ENCODE results near the gene TRIM3. TPM values are rescaled to one million over a fixed set of nuclear protein-coding genes. Genes with fewer than 3 reads are reported as not detected.
A peak's percentile ranks its signal among the peaks of the same experiment; 100 is the strongest.
"Not testable (repeated sequence)": the region's sequence is repeated elsewhere in the genome, so short reads cannot be mapped to it uniquely, and the experiment has no call there.

TRIM3 gene
- total RNA-seq (2012; rRNA removed), result 12.7 and 13.8 TPM in 2 replicates

DNA sequence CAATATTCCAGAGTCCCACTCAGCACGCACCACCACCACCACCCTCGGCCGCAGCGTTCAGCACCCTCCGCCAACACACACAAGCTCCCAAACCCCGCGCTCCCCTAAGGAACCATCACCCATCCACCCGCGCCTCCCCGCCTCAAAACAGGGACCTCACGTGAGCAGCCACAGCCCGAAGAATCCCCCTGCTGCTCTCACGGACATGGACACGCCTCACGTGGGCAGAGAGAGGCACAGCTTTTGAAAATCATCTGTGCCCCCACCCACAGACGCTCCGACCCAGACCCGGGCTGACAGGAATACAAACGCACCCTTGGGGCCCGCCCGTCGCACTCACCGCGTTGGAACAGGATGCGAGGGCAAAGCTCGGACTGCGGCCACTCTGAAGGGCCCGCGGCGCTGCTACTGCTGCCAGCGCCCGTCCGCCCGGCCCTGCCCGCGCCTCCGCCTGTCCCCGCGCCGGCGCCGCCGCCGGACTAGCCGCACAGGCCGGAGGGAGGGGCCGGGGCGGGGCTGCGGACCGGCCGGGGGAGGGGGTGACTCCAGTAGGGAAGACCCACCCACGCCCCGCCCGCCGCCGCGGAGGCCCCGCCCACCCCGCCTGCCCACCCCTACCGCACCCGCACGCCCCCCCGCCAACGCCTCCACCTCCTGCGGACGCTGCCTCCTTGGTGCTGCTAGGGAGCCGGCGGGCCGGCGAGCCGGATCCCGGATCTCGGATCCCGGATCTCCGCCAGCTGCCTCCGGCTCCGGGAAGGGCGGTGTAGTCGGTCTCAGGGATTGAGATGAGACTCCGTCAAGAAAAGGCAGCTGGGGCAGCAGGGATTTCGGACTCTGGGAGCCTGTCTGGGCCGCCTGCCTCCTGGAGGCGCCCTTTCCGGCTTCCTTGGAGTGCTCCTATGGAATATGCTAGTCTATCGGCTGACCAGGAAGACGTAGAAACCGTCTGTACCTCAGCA, at the start of gene TRIM3:
TSS of gene TRIM3 (minus strand) at position 491 of the 962 bp plus-strand sequence. CDS start 8,246 bp downstream, outside the sequence.
- no peaks in the 10 kb centered on the region for H3K27me3 ChIP-seq (ENCODE audit: control insufficient read depth, insufficient read depth, low read length)
- peak within 1 kb of the TSS; percentile 91 for H3K4me3 ChIP-seq (ENCODE audit: low read length)
- H3K9ac ChIP-seq (ENCODE audit: low read depth, low read length), result peak within 1 kb of the TSS; percentile 88
- H3K9me3 ChIP-seq (replicated peaks; ENCODE audit: low read length), result no peaks in the 10 kb centered on the region
- H3K36me3 ChIP-seq (ENCODE audit: insufficient read depth, low read length), result peaks cover 22% of the 10 kb centered on the region
- H3K4me1 ChIP-seq (ENCODE audit: control insufficient read depth, insufficient read depth, low read length), result peaks cover 25% of the 10 kb centered on the region
- peak within 1 kb of the TSS; percentile 97 for H3K4me2 ChIP-seq (ENCODE audit: low read length)

DNA sequence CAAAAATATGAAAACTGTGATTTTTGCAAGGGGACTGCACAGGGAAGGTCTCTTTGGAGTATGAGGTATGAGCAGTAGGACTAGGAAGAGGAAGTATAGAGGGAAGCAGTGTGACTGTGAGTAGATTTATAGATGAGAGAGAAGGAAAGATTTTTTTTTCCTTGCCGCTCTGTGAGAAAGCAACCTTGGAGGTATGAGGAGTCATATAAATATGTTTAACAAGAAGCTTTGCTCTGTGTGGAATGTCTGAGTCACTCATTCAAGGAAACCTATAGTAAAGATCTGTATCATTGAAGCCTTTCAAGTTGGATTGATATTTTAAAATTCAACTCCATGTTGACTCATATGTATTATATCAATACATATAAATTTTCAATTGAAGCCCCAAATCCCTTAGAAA, 49.5 kb upstream of the TRIM3 start:
- Histone ChIP-seq H3K27me3 (ENCODE audit: control insufficient read depth, insufficient read depth, low read length) (no peaks in the 10 kb centered on the region), H3K9me3 (replicated peaks; ENCODE audit: low read length) (no peaks in the 10 kb centered on the region), H3K4me1 (ENCODE audit: control insufficient read depth, insufficient read depth, low read length) (no peaks in the 10 kb centered on the region), H3K4me2 (ENCODE audit: low read length) (no peak overlapping the region), H3K9ac (ENCODE audit: low read depth, low read length) (no peak overlapping the region), H3K36me3 (ENCODE audit: insufficient read depth, low read length) (peaks cover 4% of the 10 kb centered on the region), H3K4me3 (ENCODE audit: low read length) (no peak overlapping the region)

DNA sequence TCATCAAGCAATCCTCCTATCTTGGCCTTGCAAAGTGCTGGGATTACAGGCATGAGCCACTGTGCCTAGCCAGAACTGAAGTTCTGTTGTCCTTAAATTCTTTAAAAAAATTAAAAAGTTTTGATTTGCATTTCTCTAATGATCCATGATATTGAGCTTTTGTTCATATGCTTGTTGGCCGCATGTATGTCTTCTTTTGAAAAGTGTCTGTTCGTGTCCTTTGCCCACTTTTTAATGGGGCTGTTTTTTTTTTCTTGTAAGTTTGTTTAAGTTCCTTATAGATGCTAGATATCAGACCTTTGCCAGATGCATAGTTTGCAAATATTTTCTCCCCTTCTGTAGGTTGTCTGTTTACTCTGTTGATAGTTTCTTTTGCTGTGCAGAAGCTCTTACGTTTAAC, 48.2 kb upstream of the TRIM3 start:
- not testable (repeated sequence) for H3K4me3 ChIP-seq (ENCODE audit: low read length); H3K4me1 ChIP-seq (ENCODE audit: control insufficient read depth, insufficient read depth, low read length); H3K27me3 ChIP-seq (ENCODE audit: control insufficient read depth, insufficient read depth, low read length); H3K36me3 ChIP-seq (ENCODE audit: insufficient read depth, low read length); H3K9ac ChIP-seq (ENCODE audit: low read depth, low read length); H3K4me2 ChIP-seq (ENCODE audit: low read length); H3K9me3 ChIP-seq (replicated peaks; ENCODE audit: low read length)

DNA sequence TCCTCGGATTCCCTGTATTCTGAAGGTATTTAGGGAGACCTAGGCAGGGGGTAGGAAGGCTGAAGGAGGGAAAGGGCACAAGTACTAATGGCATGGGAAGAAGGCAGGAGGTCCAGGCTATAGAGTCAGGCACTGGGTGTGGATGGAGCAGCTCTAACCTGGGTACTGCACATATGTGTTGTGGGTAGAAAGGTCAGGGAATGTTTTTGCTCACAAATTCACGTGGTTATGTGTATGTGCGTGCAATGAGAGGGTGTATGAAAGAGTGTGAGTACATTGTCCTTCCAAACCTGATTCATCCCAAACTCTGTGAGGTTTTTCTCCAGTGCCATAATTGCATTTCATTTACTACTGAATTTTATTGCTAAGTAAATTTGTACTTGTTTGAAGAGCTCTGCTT, 46.5 kb upstream of the TRIM3 start:
- Histone ChIP-seq H3K9ac (ENCODE audit: low read depth, low read length) (no peak overlapping the region), H3K4me1 (ENCODE audit: control insufficient read depth, insufficient read depth, low read length) (no peaks in the 10 kb centered on the region), H3K27me3 (ENCODE audit: control insufficient read depth, insufficient read depth, low read length) (no peaks in the 10 kb centered on the region), H3K36me3 (ENCODE audit: insufficient read depth, low read length) (peaks cover 4% of the 10 kb centered on the region), H3K4me3 (ENCODE audit: low read length) (no peak overlapping the region), H3K4me2 (ENCODE audit: low read length) (no peak overlapping the region), H3K9me3 (replicated peaks; ENCODE audit: low read length) (no peaks in the 10 kb centered on the region)

DNA sequence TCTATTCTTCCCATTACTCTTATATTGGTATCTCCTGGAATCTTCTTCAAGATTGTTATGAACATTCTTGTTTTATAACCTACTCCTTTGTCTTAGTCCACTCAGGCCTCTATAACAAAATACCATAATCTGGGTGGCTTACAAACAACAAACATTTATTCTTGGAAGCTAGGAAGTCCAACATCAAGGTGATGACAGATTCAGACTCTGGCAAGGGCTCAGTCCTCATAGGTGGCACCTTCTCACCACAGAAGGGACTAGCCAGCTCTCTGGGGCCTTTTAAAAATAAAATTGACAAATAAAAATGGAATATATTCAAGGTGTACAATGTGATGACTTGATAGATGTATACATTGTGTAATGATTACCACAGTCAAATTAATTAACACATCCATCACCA, 43.1 kb upstream of the TRIM3 start:
- H3K4me2 ChIP-seq (ENCODE audit: low read length), result no peak overlapping the region
- no peak overlapping the region for H3K9ac ChIP-seq (ENCODE audit: low read depth, low read length)
- H3K9me3 ChIP-seq (replicated peaks; ENCODE audit: low read length), result no peaks in the 10 kb centered on the region
- H3K4me1 ChIP-seq (ENCODE audit: control insufficient read depth, insufficient read depth, low read length), result no peaks in the 10 kb centered on the region
- peaks cover 4% of the 10 kb centered on the region for H3K36me3 ChIP-seq (ENCODE audit: insufficient read depth, low read length)
- no peaks in the 10 kb centered on the region for H3K27me3 ChIP-seq (ENCODE audit: control insufficient read depth, insufficient read depth, low read length)
- H3K4me3 ChIP-seq (ENCODE audit: low read length), result no peak overlapping the region

DNA sequence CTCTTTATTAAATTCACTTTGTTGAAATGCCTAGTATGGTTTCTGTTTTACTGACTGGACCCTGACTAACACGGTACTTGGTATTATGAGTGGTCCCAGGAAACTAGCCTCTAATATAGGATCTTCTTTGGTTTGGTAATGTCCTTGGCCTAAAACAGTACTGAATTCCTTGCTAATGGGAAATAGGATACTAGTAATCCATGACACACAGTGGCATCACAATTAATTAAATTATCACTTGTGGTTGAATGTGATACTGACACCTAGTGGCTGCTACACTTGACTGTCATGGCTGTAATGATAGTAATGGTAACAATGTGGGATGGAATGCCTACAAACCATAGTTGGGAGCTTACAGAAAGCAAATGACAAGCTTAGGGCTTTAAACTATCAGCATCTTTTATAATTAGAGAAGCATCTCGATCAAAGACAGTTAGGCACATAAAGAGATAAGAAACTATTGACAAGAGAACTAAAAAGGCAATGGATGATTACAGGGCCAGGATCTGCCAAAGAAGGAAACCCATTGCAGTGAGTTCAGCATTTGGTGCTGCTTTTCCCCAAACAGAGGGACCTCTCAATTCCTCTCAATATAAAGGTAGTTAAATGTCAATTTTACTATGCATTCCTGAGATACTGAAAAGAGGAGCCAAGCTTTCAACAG, 32.0 kb upstream of the TRIM3 start:
- Histone ChIP-seq H3K9ac (ENCODE audit: low read depth, low read length) (no peak overlapping the region), H3K4me3 (ENCODE audit: low read length) (no peak overlapping the region), H3K27me3 (ENCODE audit: control insufficient read depth, insufficient read depth, low read length) (no peaks in the 10 kb centered on the region), H3K9me3 (replicated peaks; ENCODE audit: low read length) (no peaks in the 10 kb centered on the region), H3K4me2 (ENCODE audit: low read length) (no peak overlapping the region), H3K4me1 (ENCODE audit: control insufficient read depth, insufficient read depth, low read length) (peaks cover 9% of the 10 kb centered on the region), H3K36me3 (ENCODE audit: insufficient read depth, low read length) (peaks cover 7% of the 10 kb centered on the region)

DNA sequence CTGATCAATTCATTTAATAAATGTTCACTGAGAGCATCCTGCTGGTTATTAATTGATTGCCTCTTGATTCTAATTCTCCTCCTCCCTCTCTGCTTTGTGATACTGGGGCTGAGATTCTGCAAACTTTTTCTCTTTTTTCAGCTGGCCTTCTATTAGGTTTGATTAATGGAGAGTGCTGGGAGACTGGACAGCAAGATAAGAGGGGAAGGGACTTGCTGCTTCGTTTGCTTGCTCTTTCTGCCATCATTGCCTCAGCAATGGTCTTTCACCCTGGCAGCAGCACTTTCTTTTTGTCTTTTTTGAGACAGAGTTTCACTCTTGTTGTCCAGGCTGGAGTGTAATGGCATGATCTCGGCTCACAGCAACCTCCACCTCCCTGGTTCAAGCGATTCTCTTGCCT, 30.4 kb upstream of the TRIM3 start:
- Histone ChIP-seq H3K4me1 (ENCODE audit: control insufficient read depth, insufficient read depth, low read length) (peaks cover 15% of the 10 kb centered on the region), H3K36me3 (ENCODE audit: insufficient read depth, low read length) (peaks cover 10% of the 10 kb centered on the region), H3K9ac (ENCODE audit: low read depth, low read length) (no peak overlapping the region), H3K4me3 (ENCODE audit: low read length) (no peak overlapping the region), H3K4me2 (ENCODE audit: low read length) (no peak overlapping the region), H3K27me3 (ENCODE audit: control insufficient read depth, insufficient read depth, low read length) (no peaks in the 10 kb centered on the region), H3K9me3 (replicated peaks; ENCODE audit: low read length) (no peaks in the 10 kb centered on the region)

DNA sequence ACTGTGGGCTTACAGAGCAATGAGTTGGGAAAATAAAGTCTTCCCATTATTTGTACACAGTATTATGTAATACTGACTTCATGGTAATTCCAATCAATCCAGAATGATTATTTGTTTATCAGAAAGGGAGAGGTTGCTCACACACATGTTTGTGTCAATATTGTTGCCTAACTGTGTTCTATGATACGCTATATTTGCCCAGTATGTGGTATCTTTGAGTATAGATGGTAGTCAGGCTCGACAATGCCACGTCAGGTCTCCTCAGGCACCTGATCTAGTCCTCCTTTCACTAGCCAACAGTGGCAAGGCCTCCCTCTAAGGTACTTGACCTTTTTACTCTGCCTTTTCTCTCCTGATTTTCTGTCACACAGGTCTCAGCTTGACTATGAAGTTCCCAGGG, 28.6 kb upstream of the TRIM3 start:
- Histone ChIP-seq H3K4me2 (ENCODE audit: low read length) (no peak overlapping the region), H3K27me3 (ENCODE audit: control insufficient read depth, insufficient read depth, low read length) (no peaks in the 10 kb centered on the region), H3K4me3 (ENCODE audit: low read length) (no peak overlapping the region), H3K9ac (ENCODE audit: low read depth, low read length) (no peak overlapping the region), H3K9me3 (replicated peaks; ENCODE audit: low read length) (no peaks in the 10 kb centered on the region), H3K4me1 (ENCODE audit: control insufficient read depth, insufficient read depth, low read length) (peaks cover 17% of the 10 kb centered on the region), H3K36me3 (ENCODE audit: insufficient read depth, low read length) (peaks cover 5% of the 10 kb centered on the region)

DNA sequence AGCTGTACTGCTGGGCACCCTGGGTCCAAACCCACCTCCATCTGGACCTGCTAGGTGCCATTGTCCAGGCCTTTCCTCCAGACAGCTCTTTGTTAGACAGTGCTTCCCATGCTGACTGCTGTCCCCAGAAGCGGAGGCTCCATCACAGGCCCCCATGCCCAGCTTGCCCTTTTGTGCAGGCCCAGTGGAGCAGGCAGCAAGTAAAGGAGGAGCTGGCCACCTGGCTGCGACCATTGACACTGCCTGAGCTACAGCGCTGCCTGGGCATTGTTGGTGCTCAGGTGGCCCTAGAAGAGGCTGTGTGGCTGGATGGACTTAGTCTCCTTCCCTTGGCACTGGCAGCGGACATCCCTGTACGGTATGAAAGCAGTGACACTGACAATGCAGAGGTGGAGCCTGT, 24.8 kb upstream of the TRIM3 start:
- Histone ChIP-seq H3K9ac (ENCODE audit: low read depth, low read length) (no peak overlapping the region), H3K36me3 (ENCODE audit: insufficient read depth, low read length) (peaks cover 5% of the 10 kb centered on the region), H3K4me2 (ENCODE audit: low read length) (no peak overlapping the region), H3K4me1 (ENCODE audit: control insufficient read depth, insufficient read depth, low read length) (peaks cover 8% of the 10 kb centered on the region), H3K27me3 (ENCODE audit: control insufficient read depth, insufficient read depth, low read length) (no peaks in the 10 kb centered on the region), H3K9me3 (replicated peaks; ENCODE audit: low read length) (no peaks in the 10 kb centered on the region), H3K4me3 (ENCODE audit: low read length) (no peak overlapping the region)

DNA sequence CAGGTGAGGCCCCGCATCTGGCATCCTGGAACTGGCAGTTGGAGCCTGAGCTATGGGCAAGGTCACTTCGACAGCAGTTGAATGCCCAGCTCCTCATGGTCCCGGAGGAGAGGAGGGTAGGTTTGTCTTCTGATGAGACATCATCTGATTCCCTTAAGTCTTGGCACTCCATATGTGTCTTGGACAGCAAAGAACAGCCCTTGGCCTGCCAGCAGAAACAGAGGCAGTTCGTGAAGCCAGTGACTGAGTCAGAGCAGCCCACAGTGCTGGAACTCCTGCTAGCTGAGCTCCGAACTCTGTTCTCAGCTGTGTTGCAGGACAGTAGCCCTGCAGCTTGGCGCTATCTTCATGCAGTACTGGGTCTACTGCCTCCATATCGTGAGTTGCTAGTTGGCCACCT, 24.4 kb upstream of the TRIM3 start:
- H3K36me3 ChIP-seq (ENCODE audit: insufficient read depth, low read length), result peaks cover 6% of the 10 kb centered on the region
- peaks cover 8% of the 10 kb centered on the region for H3K4me1 ChIP-seq (ENCODE audit: control insufficient read depth, insufficient read depth, low read length)
- H3K4me3 ChIP-seq (ENCODE audit: low read length), result no peak overlapping the region
- H3K27me3 ChIP-seq (ENCODE audit: control insufficient read depth, insufficient read depth, low read length), result no peaks in the 10 kb centered on the region
- no peaks in the 10 kb centered on the region for H3K9me3 ChIP-seq (replicated peaks; ENCODE audit: low read length)
- no peak overlapping the region for H3K4me2 ChIP-seq (ENCODE audit: low read length)
- H3K9ac ChIP-seq (ENCODE audit: low read depth, low read length), result no peak overlapping the region

DNA sequence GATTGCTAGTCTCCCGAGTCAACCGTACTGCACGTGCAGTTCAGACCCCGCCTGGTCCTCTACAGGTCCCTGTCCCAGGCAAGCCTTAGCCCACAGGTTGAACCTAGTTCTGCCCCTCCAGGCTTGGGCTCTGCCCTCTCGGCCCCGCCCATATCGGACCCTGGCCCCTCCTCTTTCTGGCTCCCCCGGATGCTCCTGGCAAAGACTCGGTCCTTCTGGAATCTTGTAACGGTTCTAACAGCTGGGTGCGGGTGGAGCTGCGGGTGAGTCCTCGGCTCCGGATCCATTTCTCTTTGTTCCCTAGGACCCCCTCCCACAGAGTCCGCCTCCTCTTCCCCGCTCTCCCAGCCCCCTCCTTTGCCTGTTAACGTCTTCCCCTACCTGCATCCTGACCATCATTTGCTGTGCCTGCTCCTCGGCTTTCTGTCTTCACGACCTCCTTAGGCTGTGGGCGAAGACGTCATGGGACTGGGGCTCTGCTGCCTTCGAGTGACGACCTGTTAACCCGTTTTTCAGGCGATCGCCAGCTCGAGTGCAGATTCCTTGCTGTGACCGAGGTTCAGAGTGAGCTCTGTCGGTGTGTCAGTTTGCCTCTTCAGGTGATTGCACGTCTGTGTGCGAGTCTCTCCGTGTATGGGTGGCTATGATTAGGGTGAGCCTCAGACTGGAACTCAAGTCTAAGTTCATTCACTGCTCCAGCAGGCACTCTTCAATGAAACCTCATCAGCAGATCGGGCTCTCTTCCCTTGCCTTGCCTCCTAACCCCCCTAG, 23.5 kb upstream of the TRIM3 start, which contains the start of gene DNHD1:
TSS of gene DNHD1 (plus strand) at position 212 of the 771 bp plus-strand sequence. CDS start 936 bp downstream, outside the sequence.
- H3K4me1 ChIP-seq (ENCODE audit: control insufficient read depth, insufficient read depth, low read length), result peaks cover 8% of the 10 kb centered on the region
- H3K9ac ChIP-seq (ENCODE audit: low read depth, low read length), result no peak within 1 kb of the TSS
- no peaks in the 10 kb centered on the region for H3K9me3 ChIP-seq (replicated peaks; ENCODE audit: low read length)
- H3K4me2 ChIP-seq (ENCODE audit: low read length), result no peak within 1 kb of the TSS
- no peak within 1 kb of the TSS for H3K4me3 ChIP-seq (ENCODE audit: low read length)
- no peaks in the 10 kb centered on the region for H3K27me3 ChIP-seq (ENCODE audit: control insufficient read depth, insufficient read depth, low read length)
- peaks cover 11% of the 10 kb centered on the region for H3K36me3 ChIP-seq (ENCODE audit: insufficient read depth, low read length)

Measured in skeletal muscle satellite cell (primary cell).